Neuronal stem cell (in vitro differentiated cells): Measurements from ENCODE around the gene ING2.

Experiments
- DNase-seq: peaks from one replicate; pipeline ENCODE4 v3.0.0-alpha.2; 2013; ENCODE audit warnings: low spot score
- H2AFZ ChIP-seq: one replicate; pipeline ENCODE4 v1.6.1; 2013; ENCODE audit warnings: mild to moderate bottlenecking, low read length, inconsistent platforms
- H2AK5ac ChIP-seq: 2 replicates; pipeline ENCODE4 v1.6.1; 2013; ENCODE audit warnings: low read depth, mild to moderate bottlenecking, inconsistent platforms, low read length, moderate library complexity, mixed read lengths
- H2BK120ac ChIP-seq: 2 replicates; pipeline ENCODE4 v1.6.1; 2013; ENCODE audit warnings: low read depth, mild to moderate bottlenecking, inconsistent platforms, low read length, moderate library complexity, mixed read lengths
- H2BK12ac ChIP-seq: one replicate; pipeline ENCODE4 v1.6.1; 2013; ENCODE audit warnings: low read length, inconsistent platforms
- H2BK15ac ChIP-seq: 2 replicates; pipeline ENCODE4 v1.6.1; 2013; ENCODE audit warnings: mild to moderate bottlenecking, low read length, inconsistent platforms, mixed read lengths
- H2BK5ac ChIP-seq: one replicate; pipeline ENCODE4 v1.6.1; 2013; ENCODE audit warnings: inconsistent platforms, mild to moderate bottlenecking, low read length, moderate library complexity
- H3K14ac ChIP-seq: one replicate; pipeline ENCODE4 v1.6.1; 2013; ENCODE audit warnings: low read length, inconsistent platforms
- H3K18ac ChIP-seq: 2 replicates; pipeline ENCODE4 v1.6.1; 2013; ENCODE audit warnings: low read length, inconsistent platforms
- H3K23ac ChIP-seq: 2 replicates; pipeline ENCODE4 v1.6.1; 2013; ENCODE audit warnings: low read depth, mild to moderate bottlenecking, mixed read lengths, low read length, inconsistent platforms; ENCODE audit not compliant: poor library complexity
- H3K27ac ChIP-seq: replicated peaks from 3 replicates; pipeline ENCODE4 v1.5.1; 2013; ENCODE audit warnings: low read length, inconsistent platforms
- H3K27me3 ChIP-seq, 3 experiments: 2 replicates each; pipeline ENCODE4 v1.6.1; 2013; ENCODE audit warnings: low read length in 3 of 3, mild to moderate bottlenecking in 2 of 3, inconsistent platforms in 1 of 3, low read depth in 1 of 3, mixed read lengths in 1 of 3, moderate library complexity in 1 of 3; ENCODE audit not compliant: control insufficient read depth in 3 of 3, insufficient read depth in 3 of 3
- H3K36me3 ChIP-seq, 2 donors: replicated peaks in 1 of 2; 2 replicates each; pipeline ENCODE4 v1.6.1; 2013; ENCODE audit warnings: low read length in 2 of 2; ENCODE audit not compliant: control insufficient read depth in 2 of 2, insufficient read depth in 2 of 2
- H3K4ac ChIP-seq: 2 replicates; pipeline ENCODE4 v1.6.1; 2013; ENCODE audit warnings: inconsistent platforms, mild to moderate bottlenecking, low read length, moderate library complexity
- H3K4me1 ChIP-seq, 2 donors: 1 replicate in 1 of 2; 2 replicates in 1 of 2; pipeline ENCODE4 v1.6.1; 2013; ENCODE audit warnings: low read length in 2 of 2, low read depth in 1 of 2; ENCODE audit not compliant: control insufficient read depth in 2 of 2, insufficient read depth in 1 of 2
- H3K4me2 ChIP-seq: one replicate; pipeline ENCODE4 v1.6.1; 2013; ENCODE audit warnings: mild to moderate bottlenecking, low read length, inconsistent platforms; ENCODE audit not compliant: insufficient read depth, poor library complexity, severe bottlenecking
- H3K4me3 ChIP-seq, 2 donors: 2 replicates each; pipeline ENCODE4 v1.5.1; 2013; ENCODE audit warnings: low read length in 2 of 2, mild to moderate bottlenecking in 2 of 2, inconsistent platforms in 1 of 2, moderate library complexity in 1 of 2
- H3K79me1 ChIP-seq: one replicate; pipeline ENCODE4 v1.6.1; 2013; ENCODE audit warnings: low read depth, mild to moderate bottlenecking, inconsistent platforms, low read length, moderate library complexity
- H3K9ac ChIP-seq: one replicate; pipeline ENCODE4 v1.6.1; 2013; ENCODE audit warnings: mild to moderate bottlenecking, low read depth, low read length, inconsistent platforms; ENCODE audit not compliant: poor library complexity
- H3K9me3 ChIP-seq, 2 donors: replicated peaks in 1 of 2; 2 replicates each; pipeline versions ENCODE3 to v1.6.1; 2013; ENCODE audit warnings: low read length in 2 of 2, mild to moderate bottlenecking in 2 of 2, inconsistent platforms in 1 of 2, low read depth in 1 of 2, mixed read lengths in 1 of 2, moderate library complexity in 1 of 2; ENCODE audit not compliant: control insufficient read depth in 2 of 2, insufficient read depth in 1 of 2
- H4K8ac ChIP-seq: one replicate; pipeline ENCODE4 v1.6.1; 2013; ENCODE audit warnings: low read depth, mild to moderate bottlenecking, inconsistent platforms, low read length, moderate library complexity
- H4K91ac ChIP-seq: one replicate; pipeline ENCODE4 v1.6.1; 2013; ENCODE audit warnings: low read length, low read depth, mild to moderate bottlenecking, inconsistent platforms; ENCODE audit not compliant: poor library complexity
- WGBS, 2 donors: extraction: QIAGEN DNeasy Blood & Tissue Kit; methylation state at CpG; one replicate each; pipeline ENCODE4 v1.1.7; 2013; ENCODE audit warnings: missing lambda C conversion rate in 2 of 2, mixed read lengths in 1 of 2; ENCODE audit not compliant: insufficient read length in 2 of 2, insufficient replicate concordance in 1 of 2; ENCODE audit errors: extremely low coverage in 2 of 2; 5-methylcytosine and 5-hydroxymethylcytosine counted together

The ING2 gene

DNA sequence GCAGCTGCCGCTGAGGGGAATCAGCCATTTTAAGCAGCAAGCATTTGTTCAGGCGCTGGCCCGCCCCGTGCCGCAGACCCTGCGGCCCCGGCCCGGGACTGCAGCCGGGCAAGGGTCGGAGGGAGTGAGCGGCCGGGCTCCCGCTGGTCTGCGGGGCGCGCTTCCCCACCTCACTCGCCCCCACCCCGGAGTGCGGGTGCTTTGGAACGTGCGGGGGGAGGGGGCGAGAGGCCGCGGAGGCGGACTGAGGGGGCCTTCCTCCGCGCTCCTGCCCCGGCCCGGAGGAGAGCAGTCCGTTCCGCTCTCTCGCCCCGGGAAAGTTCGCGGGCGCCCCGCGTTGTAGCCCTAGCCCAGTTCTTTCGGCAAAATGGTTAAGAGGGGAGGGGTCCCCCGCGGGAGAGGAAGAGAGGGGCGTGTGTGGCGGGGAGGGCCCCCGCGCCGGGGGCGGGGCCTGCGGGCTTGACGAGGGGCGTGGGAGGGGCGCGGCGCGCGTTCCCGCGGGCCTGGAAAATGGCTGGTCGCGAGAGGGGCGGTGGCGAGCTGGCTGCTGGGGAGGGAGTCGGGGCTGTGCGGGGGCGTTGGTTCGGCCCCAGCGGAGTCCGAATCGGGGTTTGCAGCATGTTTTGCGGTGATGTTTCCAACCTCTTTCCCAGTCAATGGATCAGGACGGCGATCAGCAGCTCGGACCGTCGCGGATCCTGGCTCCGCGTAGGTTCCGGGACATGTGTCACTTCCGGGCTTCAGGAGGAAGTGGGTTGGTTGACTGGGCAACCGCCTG is 942 bp downstream of the ING2 start:
- Histone ChIP-seq H3K18ac (peak overlapping the region; percentile 99), H2BK15ac (peak overlapping the region; percentile 94), H3K36me3 (peaks cover 5 to 8% of the 10 kb centered on the region in 2 donors), H3K27ac (peak overlapping the region; percentile 98), H4K91ac (no peak overlapping the region), H3K23ac (peak overlapping the region; percentile 98), H2AFZ (peak overlapping the region; percentile 90), H2AK5ac (peak overlapping the region; percentile 81), H3K27me3 (no peaks in the 10 kb centered on the region), H3K9me3 (no peaks in the 10 kb centered on the region), H2BK5ac (peak overlapping the region; percentile 98), H3K4ac (no peak overlapping the region), H2BK120ac (peak overlapping the region; percentile 67), H4K8ac (no peak overlapping the region), H3K79me1 (peaks cover 6% of the 10 kb centered on the region), H3K9ac (peak overlapping the region; percentile 98), H3K4me2 (peak overlapping the region; percentile 77), H3K4me3 (peak overlapping the region; percentile 61 to 92), H3K4me1 (peaks cover 4 to 9% of the 10 kb centered on the region in 2 donors), H2BK12ac (no peak overlapping the region), H3K14ac (no peak overlapping the region)
- no CpG with 5 or more reads among the region's 80 CpGs for WGBS, 2 donors
- peak; percentile 81 for DNase-seq

DNA sequence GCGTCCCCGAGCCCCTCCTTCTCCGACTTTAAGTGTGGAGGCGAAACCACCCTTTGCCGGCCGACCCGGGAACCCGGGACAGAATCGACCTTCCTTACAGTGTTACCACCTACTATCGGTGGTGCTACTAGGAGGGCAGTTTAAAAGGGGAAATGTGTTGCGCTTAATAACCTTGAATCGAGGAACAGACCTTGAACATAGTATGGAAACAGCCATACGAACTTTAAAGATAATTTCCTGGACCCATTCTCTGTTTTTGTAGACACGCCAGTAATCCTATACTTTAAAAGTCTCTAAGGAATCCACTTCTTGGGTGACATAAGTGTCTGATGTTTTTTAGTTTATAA is 1.5 kb downstream of the ING2 start:
- DNase-seq: no peak
- peak overlapping the region; percentile 98 for H2BK5ac ChIP-seq
- no CpG with 5 or more reads among the region's 14 CpGs for WGBS, 2 donors
- no peak overlapping the region for H2BK15ac ChIP-seq
- no peak overlapping the region for H2AK5ac ChIP-seq
- H2BK12ac ChIP-seq: no peak overlapping the region
- no peak overlapping the region for H3K4ac ChIP-seq
- no peak overlapping the region for H3K18ac ChIP-seq
- no peaks in the 10 kb centered on the region for H3K27me3 ChIP-seq
- peak overlapping the region; percentile 98 for H3K27ac ChIP-seq
- peak overlapping the region; percentile 98 for H3K23ac ChIP-seq
- peak overlapping the region; percentile 61 to 92 for H3K4me3 ChIP-seq
- no peak overlapping the region for H4K91ac ChIP-seq
- no peaks in the 10 kb centered on the region for H3K9me3 ChIP-seq
- peaks cover 4 to 9% of the 10 kb centered on the region in 2 donors for H3K4me1 ChIP-seq
- no peak overlapping the region for H3K9ac ChIP-seq
- no peak overlapping the region for H3K14ac ChIP-seq
- peak overlapping the region; percentile 54 for H3K4me2 ChIP-seq
- no peak overlapping the region for H4K8ac ChIP-seq
- peaks cover 6 to 14% of the 10 kb centered on the region in 2 donors for H3K36me3 ChIP-seq
- H3K79me1 ChIP-seq: peaks cover 6% of the 10 kb centered on the region
- H2AFZ ChIP-seq: peak overlapping the region; percentile 90
- H2BK120ac ChIP-seq: no peak overlapping the region

DNA sequence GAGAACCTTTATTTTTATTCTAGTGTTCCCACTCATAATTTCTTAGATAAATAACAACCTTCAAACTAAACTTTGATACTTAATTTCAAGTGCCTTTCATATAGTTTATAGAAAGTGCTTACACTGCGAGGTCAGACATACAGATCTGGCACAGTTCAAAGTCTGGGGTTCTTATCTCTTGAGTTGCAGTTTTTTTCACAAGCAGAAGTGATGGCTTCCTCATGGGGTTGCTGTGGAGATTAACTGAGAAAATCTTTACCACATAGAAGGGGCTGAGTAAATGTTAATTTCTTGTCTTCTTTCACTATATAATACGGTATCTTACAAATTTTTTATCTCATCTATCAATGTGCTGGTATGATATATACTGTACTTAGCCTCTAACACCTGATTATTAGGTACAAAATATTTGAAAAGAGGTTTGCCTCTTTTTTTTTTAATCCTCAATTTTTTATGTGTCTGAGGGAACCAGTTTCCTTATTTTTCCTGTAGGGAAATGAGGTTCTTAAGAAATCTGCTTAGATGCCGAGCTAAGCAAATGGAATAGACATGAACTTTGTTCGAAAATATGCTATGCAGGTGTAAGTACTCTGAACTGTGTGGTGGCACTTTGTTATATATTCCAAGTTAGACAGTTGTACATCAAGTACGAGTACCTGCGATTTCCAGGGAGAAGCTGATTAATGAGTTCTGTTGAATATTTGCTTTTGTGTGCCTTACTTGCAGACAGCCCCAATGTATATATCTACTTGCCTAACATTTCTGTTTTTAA is 3.3 kb downstream of the ING2 start:
- no peaks in the 10 kb centered on the region for H3K9me3 ChIP-seq
- H2BK12ac ChIP-seq: no peak overlapping the region
- no peak overlapping the region for H3K27ac ChIP-seq
- no peak overlapping the region for H2AK5ac ChIP-seq
- peaks cover 7 to 30% of the 10 kb centered on the region in 2 donors for H3K36me3 ChIP-seq
- H3K4me3 ChIP-seq: no peak overlapping the region
- no peaks in the 10 kb centered on the region for H3K27me3 ChIP-seq
- H2BK5ac ChIP-seq: no peak overlapping the region
- no peak overlapping the region for H3K18ac ChIP-seq
- no peak overlapping the region for H2BK120ac ChIP-seq
- no peak overlapping the region for H3K4me2 ChIP-seq
- no peak overlapping the region for H3K4ac ChIP-seq
- no CpG with 5 or more reads among the region's 6 CpGs for WGBS, 2 donors
- peaks cover 6% of the 10 kb centered on the region for H3K79me1 ChIP-seq
- no peak overlapping the region for H4K8ac ChIP-seq
- no peak overlapping the region for H3K9ac ChIP-seq
- no peak for DNase-seq
- no peak overlapping the region for H4K91ac ChIP-seq
- no peak overlapping the region for H2BK15ac ChIP-seq
- peaks cover 1 to 5% of the 10 kb centered on the region in 2 donors for H3K4me1 ChIP-seq
- H3K14ac ChIP-seq: no peak overlapping the region
- H2AFZ ChIP-seq: no peak overlapping the region
- no peak overlapping the region for H3K23ac ChIP-seq

- Histone ChIP-seq H2AFZ (no peak overlapping the region), H4K91ac (no peak overlapping the region), H3K23ac (no peak overlapping the region), H4K8ac (no peak overlapping the region), H2BK15ac (no peak overlapping the region), H3K79me1 (peaks cover 6% of the 10 kb centered on the region), H2BK120ac (no peak overlapping the region), H3K27ac (no peak overlapping the region), H3K4me2 (no peak overlapping the region), H3K4ac (no peak overlapping the region), H2BK12ac (no peak overlapping the region), H2BK5ac (no peak overlapping the region), H3K18ac (no peak overlapping the region), H3K14ac (no peak overlapping the region), H3K36me3 (peaks cover 7 to 30% of the 10 kb centered on the region in 2 donors), H3K27me3 (no peaks in the 10 kb centered on the region), H3K9ac (no peak overlapping the region), H3K4me3 (no peak overlapping the region), H3K9me3 (no peaks in the 10 kb centered on the region), H3K4me1 (peaks cover 1 to 5% of the 10 kb centered on the region in 2 donors), H2AK5ac (no peak overlapping the region)
- DNase-seq: no peak
- no CpG with 5 or more reads among the region's 6 CpGs for WGBS, 2 donors
Measured at GRCh38 chr4:183508697-183509335, 4.0 kb downstream of the ING2 start.
